BLaER1 treated with 17β-estradiol and CSF1 and Interleukin-3, amounts not matched to agents 10 nM and 100 nM (cell line): Measurements from ENCODE around the gene MAPK12.

Experiments
- H3K27ac ChIP-seq, 11 experiments: shearing (Covaris generic); formaldehyde crosslinking; 2 replicates each; pipeline ENCODE4 v1.8.1; 2022
- H3K27me3 ChIP-seq, 11 experiments: shearing (Covaris generic); formaldehyde crosslinking; 2 replicates each; pipeline ENCODE4 v1.8.1; 2022
- H3K36me3 ChIP-seq, 11 experiments: shearing (Covaris generic); formaldehyde crosslinking; 2 replicates each; pipeline ENCODE4 v1.8.1; 2022
- H3K4me1 ChIP-seq, 10 experiments: shearing (Covaris generic); formaldehyde crosslinking; 2 replicates each; pipeline ENCODE4 v1.8.1; 2022
- H3K4me2 ChIP-seq, 11 experiments: shearing (Covaris generic); formaldehyde crosslinking; 2 replicates each; pipeline ENCODE4 v1.8.1; 2022
- H3K4me3 ChIP-seq, 10 experiments: shearing (Covaris generic); formaldehyde crosslinking; 2 replicates each; pipeline ENCODE4 v1.8.1; 2022
- H3K9ac ChIP-seq, 11 experiments: shearing (Covaris generic); formaldehyde crosslinking; 2 replicates each; pipeline ENCODE4 v1.8.1; 2022
- H3K9me3 ChIP-seq, 11 experiments: shearing (Covaris generic); formaldehyde crosslinking; replicated peaks in 1 of 11; 2 replicates each; pipeline ENCODE4 v1.8.1; 2022
- H4K20me1 ChIP-seq, 11 experiments: shearing (Covaris generic); formaldehyde crosslinking; 2 replicates each; pipeline ENCODE4 v1.8.1; 2022
- Cebpa-rat ChIP-seq, 11 experiments: shearing (Covaris generic); IDR thresholded peaks; 2 replicates each; pipeline ENCODE4 v1.8.1; 2022

MAPK12 gene

GRCh38 chr22:50257041-50257440, 4.4 kb downstream of the MAPK12 start:
- Histone ChIP-seq H4K20me1 (peaks cover 10 to 84% (median 48%) of the 10 kb centered on the region in 11 experiments; a peak in 21 of 22 replicates), H3K27me3 (no peaks in the 10 kb centered on the region), H3K4me2 (no peak overlapping the region), H3K27ac (no peak overlapping the region), H3K4me3 (no peak overlapping the region), H3K4me1 (peaks cover 13 to 36% (median 21%) of the 10 kb centered on the region in 10 experiments), H3K9ac (no peak overlapping the region), H3K36me3 (peaks cover 12 to 68% (median 44%) of the 10 kb centered on the region in 11 experiments; a peak in 20 of 22 replicates), H3K9me3 (no peaks in the 10 kb centered on the region)
- no peak for TF ChIP-seq Cebpa-rat (IDR thresholded peaks at IDR 0.05)

DNA sequence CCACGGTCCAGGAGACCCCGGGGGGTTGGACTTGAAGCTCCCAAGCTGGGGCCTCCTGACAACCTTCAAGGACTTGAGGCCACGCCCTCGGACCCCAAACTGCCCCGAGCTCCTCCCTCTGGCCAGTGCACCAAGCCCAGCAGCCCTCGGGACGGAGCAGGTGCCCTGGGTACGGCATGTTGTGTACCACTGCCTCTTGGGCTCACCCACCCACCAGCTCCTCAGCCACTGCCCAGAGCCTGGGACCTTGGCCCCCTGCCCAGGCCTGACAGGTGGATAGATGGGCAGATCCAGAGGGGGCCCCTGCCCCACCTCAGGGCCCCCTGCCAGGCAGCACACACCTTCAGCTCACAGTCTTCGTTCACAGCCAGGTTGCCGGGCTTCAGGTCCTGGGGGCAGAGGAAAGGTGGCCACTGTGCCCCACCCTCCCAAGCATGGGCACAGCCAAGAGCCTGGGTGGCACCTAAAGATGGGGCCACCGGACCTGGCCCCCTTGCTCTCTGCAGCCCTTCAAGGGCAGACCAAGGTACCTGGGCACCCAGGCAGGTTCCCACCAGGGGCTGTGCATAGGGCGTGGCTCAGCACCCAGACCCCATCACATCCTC, 5.1 kb downstream of the MAPK12 start:
- no peak overlapping the region for H3K4me2 ChIP-seq
- peaks cover 12 to 68% (median 44%) of the 10 kb centered on the region in 11 experiments; a peak in 20 of 22 replicates for H3K36me3 ChIP-seq
- H3K9ac ChIP-seq = no peak overlapping the region
- no peaks in the 10 kb centered on the region for H3K9me3 ChIP-seq
- peaks cover 18 to 41% (median 25%) of the 10 kb centered on the region in 10 experiments for H3K4me1 ChIP-seq
- TF ChIP-seq Cebpa-rat (IDR thresholded peaks at IDR 0.05) = no peak
- H3K27me3 ChIP-seq = no peaks in the 10 kb centered on the region
- H3K27ac ChIP-seq = no peak overlapping the region
- H4K20me1 ChIP-seq = peaks cover 10 to 91% (median 55%) of the 10 kb centered on the region in 11 experiments; a peak in 21 of 22 replicates
- no peak overlapping the region for H3K4me3 ChIP-seq

DNA sequence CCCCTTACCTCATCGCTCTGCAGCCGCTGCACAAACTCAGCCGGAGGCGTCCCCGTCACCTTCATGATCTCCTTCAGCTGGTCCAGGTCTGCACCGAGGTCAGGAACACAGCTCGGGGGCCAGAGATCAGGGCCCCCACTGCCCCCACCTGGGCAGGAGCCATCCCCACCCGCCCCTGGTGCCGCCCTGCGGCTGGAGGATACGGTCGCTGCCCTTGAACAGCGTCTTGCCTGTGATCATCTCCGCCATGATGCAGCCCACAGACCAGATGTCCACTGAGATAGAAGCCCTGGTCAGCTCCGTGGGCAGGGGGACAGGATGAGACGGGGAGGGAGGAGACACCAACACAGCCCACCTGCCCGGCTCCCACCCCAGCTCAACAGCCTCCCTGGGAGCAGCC, 5.9 kb downstream of the MAPK12 start:
- H3K36me3 ChIP-seq = peaks cover 12 to 68% (median 44%) of the 10 kb centered on the region in 11 experiments; a peak in 20 of 22 replicates
- TF ChIP-seq Cebpa-rat (IDR thresholded peaks at IDR 0.05) = no peak

GRCh38 chr22:50255099-50255498, 6.4 kb downstream of the MAPK12 start:
- Histone ChIP-seq H3K9ac (no peak overlapping the region), H3K27me3 (no peaks in the 10 kb centered on the region), H3K36me3 (peaks cover 12 to 68% (median 44%) of the 10 kb centered on the region in 11 experiments; a peak in 20 of 22 replicates), H3K4me2 (no peak overlapping the region), H3K4me1 (peaks cover 19 to 41% (median 26%) of the 10 kb centered on the region in 10 experiments), H4K20me1 (peaks cover 10 to 91% (median 57%) of the 10 kb centered on the region in 11 experiments; a peak in 21 of 22 replicates), H3K27ac (no peak overlapping the region), H3K4me3 (no peak overlapping the region), H3K9me3 (no peaks in the 10 kb centered on the region)
- no peak for TF ChIP-seq Cebpa-rat (IDR thresholded peaks at IDR 0.05)

More for the DNA sequence above, 5.9 kb downstream of the MAPK12 start:
- Histone ChIP-seq H3K4me1 (peaks cover 19 to 41% (median 26%) of the 10 kb centered on the region in 10 experiments), H4K20me1 (peaks cover 10 to 91% (median 54%) of the 10 kb centered on the region in 11 experiments; a peak in 21 of 22 replicates), H3K27me3 (no peaks in the 10 kb centered on the region), H3K9me3 (no peaks in the 10 kb centered on the region), H3K27ac (no peak overlapping the region), H3K9ac (no peak overlapping the region), H3K4me2 (no peak overlapping the region), H3K4me3 (no peak overlapping the region)

- H3K4me1 ChIP-seq = peaks cover 26 to 42% (median 29%) of the 10 kb centered on the region in 10 experiments
Measured at GRCh38 chr22:50253941-50254340, 7.5 kb downstream of the MAPK12 start.

DNA sequence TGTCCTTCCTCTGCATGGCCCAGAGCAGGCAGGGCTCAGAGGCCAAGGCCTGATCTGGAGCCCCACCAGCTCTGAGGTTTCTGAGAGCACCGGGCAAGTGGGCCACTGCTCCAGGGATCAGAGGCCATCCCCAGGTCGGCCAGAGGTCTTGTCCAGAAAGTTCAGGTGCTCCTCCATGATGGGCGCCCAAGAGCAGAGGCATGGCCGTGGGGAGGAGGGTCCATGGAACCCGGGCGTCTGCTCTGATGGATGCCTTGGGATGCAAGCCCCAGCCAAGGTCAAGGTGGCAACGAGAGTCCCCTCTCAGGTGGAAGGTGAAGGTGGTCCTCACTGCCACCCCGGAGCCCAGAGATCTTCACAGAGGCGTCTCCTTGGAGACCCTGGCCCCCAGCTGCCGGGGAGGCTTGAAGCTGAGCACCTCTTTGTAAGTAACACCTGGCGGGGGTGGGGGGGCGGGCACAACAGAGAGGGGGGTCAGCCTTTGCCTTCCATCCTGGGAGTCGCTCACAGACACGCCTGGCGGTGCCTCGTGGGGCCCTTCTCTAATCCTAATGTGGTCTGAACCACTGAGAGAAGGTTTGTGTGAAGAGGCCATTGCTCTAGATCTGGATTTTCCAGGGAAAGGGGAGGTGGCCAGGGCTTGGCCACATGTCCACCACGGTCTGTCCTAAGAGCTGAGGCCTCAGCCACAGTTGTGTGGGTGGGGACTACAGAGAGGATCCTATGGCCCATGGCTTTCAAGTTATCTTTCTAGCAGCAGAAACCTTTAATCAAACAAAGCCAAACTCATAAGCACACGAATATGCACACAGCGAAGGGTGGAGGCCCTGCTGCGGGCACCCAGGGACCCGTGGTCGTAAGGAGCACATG, 8.2 kb downstream of the MAPK12 start:
- Histone ChIP-seq H3K4me2 (no peak overlapping the region), H3K4me1 (peaks cover 26 to 43% (median 33%) of the 10 kb centered on the region in 10 experiments), H3K9me3 (no peaks in the 10 kb centered on the region), H3K9ac (peak overlapping the region in 4 of 11 experiments; percentile 2 to 43 (median 21); a peak in 2 of 22 replicates), H3K27me3 (no peaks in the 10 kb centered on the region), H3K4me3 (no peak overlapping the region), H3K27ac (no peak overlapping the region), H3K36me3 (peaks cover 12 to 72% (median 44%) of the 10 kb centered on the region in 11 experiments; a peak in 20 of 22 replicates), H4K20me1 (peaks cover 5 to 91% (median 58%) of the 10 kb centered on the region in 11 experiments; a peak in 21 of 22 replicates)
- TF ChIP-seq Cebpa-rat (IDR thresholded peaks at IDR 0.05) = no peak

More at GRCh38 chr22:50253941-50254340, 7.5 kb downstream of the MAPK12 start:
- TF ChIP-seq Cebpa-rat (IDR thresholded peaks at IDR 0.05) = no peak
- peaks cover 10 to 92% (median 59%) of the 10 kb centered on the region in 11 experiments; a peak in 21 of 22 replicates for H4K20me1 ChIP-seq
- no peaks in the 10 kb centered on the region for H3K27me3 ChIP-seq
- H3K4me2 ChIP-seq = no peak overlapping the region
- peaks cover 12 to 73% (median 44%) of the 10 kb centered on the region in 11 experiments; a peak in 20 of 22 replicates for H3K36me3 ChIP-seq
- H3K27ac ChIP-seq = no peak overlapping the region
- peak overlapping the region in 2 of 11 experiments; percentile 2 to 9; a peak in 1 of 22 replicates for H3K9ac ChIP-seq
- H3K4me3 ChIP-seq = no peak overlapping the region
- H3K9me3 ChIP-seq = no peaks in the 10 kb centered on the region

DNA sequence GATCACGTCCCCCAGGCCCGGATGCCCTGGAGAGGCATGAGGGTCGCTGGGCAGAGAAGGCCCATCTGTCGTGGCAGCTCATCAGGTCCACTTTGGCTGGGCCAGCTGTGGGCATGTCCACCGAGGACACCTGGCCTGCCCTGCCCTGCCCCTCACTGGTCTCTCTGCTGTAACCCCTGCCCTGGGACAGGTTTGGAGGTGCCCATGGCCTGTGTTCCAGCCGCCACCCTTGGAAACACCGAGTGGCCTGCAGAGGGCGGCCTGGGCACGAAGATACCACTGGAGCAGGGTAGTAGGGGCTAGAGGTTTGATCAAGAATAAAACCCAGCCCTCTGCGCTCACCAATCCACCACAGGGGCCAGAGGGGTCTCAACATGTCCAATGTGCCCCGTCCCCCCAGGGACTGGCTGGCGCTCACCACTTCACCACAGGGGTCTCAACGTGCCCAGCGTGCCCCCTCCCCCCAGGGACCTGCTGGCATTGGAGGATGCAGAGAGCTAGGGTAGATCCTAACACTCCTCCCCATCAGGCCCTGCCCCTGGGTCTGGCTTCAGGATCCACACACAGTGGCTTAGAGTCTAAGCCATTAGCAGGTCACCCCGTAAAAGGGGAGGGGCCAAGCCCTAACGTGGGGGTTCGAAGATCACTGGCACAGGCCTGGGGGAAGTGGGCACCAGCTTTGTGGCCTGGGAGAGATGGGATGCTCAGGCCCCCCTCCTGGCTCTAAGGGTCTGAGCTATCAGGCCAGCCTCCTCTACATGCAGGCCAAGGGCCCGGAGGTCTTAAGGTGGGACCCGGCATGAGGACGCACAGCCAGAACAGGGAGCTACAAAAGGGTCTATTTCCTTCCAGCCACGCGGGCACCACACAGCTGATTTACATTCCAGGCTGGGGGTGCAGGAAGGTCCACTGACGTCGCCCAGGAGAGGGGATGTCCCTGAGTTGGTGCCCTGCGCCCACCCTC, 9.1 kb downstream of the MAPK12 start:
- H3K36me3 ChIP-seq = peaks cover 14 to 72% (median 44%) of the 10 kb centered on the region in 11 experiments; a peak in 20 of 22 replicates
- H4K20me1 ChIP-seq = peaks cover 5 to 91% (median 61%) of the 10 kb centered on the region in 11 experiments; a peak in 21 of 22 replicates
- H3K4me2 ChIP-seq = peak overlapping the region; percentile 96 to 100 (median 98)
- H3K9me3 ChIP-seq = no peaks in the 10 kb centered on the region
- peak overlapping the region in 7 of 10 experiments; percentile 79 to 88 (median 83); a peak in 10 of 20 replicates for H3K4me3 ChIP-seq
- TF ChIP-seq Cebpa-rat (IDR thresholded peaks at IDR 0.05) = no peak
- peak overlapping the region in 9 of 11 experiments; percentile 82 to 90 (median 88); a peak in 14 of 22 replicates for H3K9ac ChIP-seq
- peak overlapping the region in 8 of 11 experiments; percentile 75 to 87 (median 83); a peak in 11 of 22 replicates for H3K27ac ChIP-seq
- H3K27me3 ChIP-seq = no peaks in the 10 kb centered on the region
- peaks cover 35 to 50% (median 42%) of the 10 kb centered on the region in 10 experiments for H3K4me1 ChIP-seq
